A549 (cell line): ENCODE measurements around the gene NDUFS8. TPM values are rescaled to one million over a fixed set of nuclear protein-coding genes. Genes with fewer than 3 reads are reported as not detected.
A peak's percentile ranks its signal among the peaks of the same experiment; 100 is the strongest.

ENCODE experiments used
- ATAC-seq, 2 experiments: fragments of 200-7000 bp in 1 of 2; fragments of >200 bp in 1 of 2; cut with Nextera tagmentation in 1 of 2; cut with Tn5 transposase in 1 of 2; 3 replicates each; pipeline versions ENCODE4 v1.8.0 to v1.9.1; 2018 to 2020; ENCODE audit warnings: mild to moderate bottlenecking in 1 of 2, moderate library complexity in 1 of 2
- CTCF ChIA-PET: fragments of 300-600 bp; sonication (Branson Sonifier 250); formaldehyde crosslinking; extraction: SDS; loops from one replicate; lab custom pipeline; 2021; ENCODE audit warnings: antibody characterized with exemption, inconsistent platforms; lab: Yijun Ruan, JAX
- POLR2A ChIA-PET: fragments of 350-600 bp; formaldehyde crosslinking; extraction: SDS; loops from one replicate; lab custom pipeline; 2021; ENCODE audit warnings: antibody characterized with exemption, inconsistent platforms; lab: Yijun Ruan, JAX
- DNase-seq, 2 experiments: peaks; one replicate each; pipeline versions ENCODE4 v3.0.0 to v3.0.0-alpha.2; 2011 to 2016; ENCODE audit warnings: low read depth in 1 of 2, low spot score in 1 of 2
- FAIRE-seq: peaks from 2 replicates; lab custom pipeline; 2011; peaks lifted over from hg19 to GRCh38; lab: Jason Lieb, UNC
- H3K27ac ChIP-seq, 2 experiments: fragments of >200 bp; sonication (Bioruptor Twin); formaldehyde crosslinking; 3 replicates each; pipeline ENCODE4 v1.5.1; 2016 to 2017
- H3K4me1 ChIP-seq: fragments of >200 bp; sonication (Bioruptor Twin); formaldehyde crosslinking; 3 replicates; pipeline ENCODE4 v1.6.1; 2016
- H3K4me2 ChIP-seq: fragments of >200 bp; sonication (Bioruptor Twin); formaldehyde crosslinking; 3 replicates; pipeline ENCODE4 v1.6.1; 2016
- H3K4me3 ChIP-seq: fragments of >200 bp; sonication (Bioruptor Twin); formaldehyde crosslinking; 3 replicates; pipeline ENCODE4 v1.5.1; 2016
- H3K9me3 ChIP-seq: fragments of >200 bp; sonication (Bioruptor Twin); formaldehyde crosslinking; 3 replicates; pipeline ENCODE4 v1.6.1; 2016
- CBX2 ChIP-seq: fragments of 200-600 bp; sonication (generic); IDR thresholded peaks from 2 replicates; pipeline ENCODE4 v1.6.1; 2016; ENCODE audit warnings: low read depth, mild to moderate bottlenecking, borderline replicate concordance
- EHF ChIP-seq: fragments of 250-450 bp; sonication (Bioruptor Pico); IDR thresholded peaks from 2 replicates; pipeline ENCODE4 v1.5.0; 2020; ENCODE audit warnings: mild to moderate bottlenecking
- FOSB ChIP-seq: fragments of 250-450 bp; sonication (Bioruptor Pico); IDR thresholded peaks from 2 replicates; pipeline ENCODE4 v1.5.0; 2020; ENCODE audit warnings: mild to moderate bottlenecking, moderate library complexity
- FOSL2 ChIP-seq, 2 experiments: fragments of 450-650 bp in 1 of 2; fragments of >200 bp in 1 of 2; sonication (Bioruptor Twin) in 1 of 2; formaldehyde crosslinking; IDR thresholded peaks; 2 replicates each; pipeline versions ENCODE4 v1.5.0 to v1.6.1; 2016 to 2020; ENCODE audit warnings: mild to moderate bottlenecking in 1 of 2, moderate library complexity in 1 of 2
- HEYL ChIP-seq: fragments of 250-450 bp; sonication (Bioruptor Pico); IDR thresholded peaks from 2 replicates; pipeline ENCODE4 v1.8.0; 2021; ENCODE audit warnings: mild to moderate bottlenecking, moderate library complexity
- JUN ChIP-seq, 2 experiments: fragments of >200 bp; sonication (Bioruptor Twin); formaldehyde crosslinking; IDR thresholded peaks; 2 replicates in 1 of 2; 3 replicates in 1 of 2; pipeline ENCODE4 v1.6.1; 2016 to 2017
- KDM1A ChIP-seq: fragments of 200-600 bp; sonication (generic); IDR thresholded peaks from 2 replicates; pipeline ENCODE4 v1.6.1; 2016; ENCODE audit warnings: low read depth, mild to moderate bottlenecking
- MAFK ChIP-seq: fragments of 450-650 bp; IDR thresholded peaks from 2 replicates; pipeline ENCODE4 v1.6.1; 2014; ENCODE audit not compliant: partially characterized antibody
- NPAS2 ChIP-seq: fragments of 250-450 bp; sonication (Bioruptor Pico); IDR thresholded peaks from 2 replicates; pipeline ENCODE4 v1.8.0; 2022; ENCODE audit warnings: mild to moderate bottlenecking, moderate library complexity, borderline replicate concordance
- RNF2 ChIP-seq: fragments of 200-600 bp; sonication (generic); IDR thresholded peaks from 2 replicates; pipeline ENCODE4 v1.6.1; 2016; ENCODE audit warnings: low read depth, mild to moderate bottlenecking, antibody characterized with exemption, moderate library complexity, borderline replicate concordance
- SMC3 ChIP-seq: fragments of >200 bp; sonication (Bioruptor Twin); formaldehyde crosslinking; IDR thresholded peaks from 3 replicates; pipeline ENCODE4 v1.6.1; 2018; ENCODE audit warnings: inconsistent platforms
- TP53 ChIP-seq: fragments of 250-450 bp; sonication (Bioruptor Pico); IDR thresholded peaks from 2 replicates; pipeline ENCODE4 v1.5.0; 2021; ENCODE audit warnings: mild to moderate bottlenecking, moderate library complexity
- WGBS: methylation state at CpG from one replicate; pipeline ENCODE4 v1.1.6; 2017; ENCODE audit errors: missing lambda C conversion rate; 5-methylcytosine and 5-hydroxymethylcytosine counted together
- polyA plus RNA-seq, 4 experiments: library from polyadenylated mRNA; depleted of rRNA in 3 of 4; stranded (reverse); fragments of >200 nt; fragmentation: RNase III in 1 of 4; extraction: RNeasy Plus Mini Kit Qiagen cat#74134 plus additional on column Dnase treatment in 1 of 4; gene quantifications; 2 replicates in 3 of 4; 3 replicates in 1 of 4; pipeline ENCODE4 v1.2.3, GENCODE V29; 2011 to 2017
- TF ChIP-seq, protein P1 (sequence below): fragments of 250-450 bp; sonication (Bioruptor Pico); IDR thresholded peaks from 2 replicates; pipeline ENCODE4 v1.5.0; 2020; ENCODE audit warnings: low read depth, mild to moderate bottlenecking, moderate library complexity
- TF ChIP-seq, protein P2 (sequence below): IDR thresholded peaks from 2 replicates; pipeline ENCODE4 v1.6.1; 2012; ENCODE audit warnings: low read depth, borderline replicate concordance
- TF ChIP-seq, protein P3 (sequence below): IDR thresholded peaks from 2 replicates; pipeline ENCODE4 v1.6.1; 2012
- TF ChIP-seq, protein P4 (sequence below): fragments of 250-450 bp; sonication (Bioruptor Pico); IDR thresholded peaks from 2 replicates; pipeline ENCODE4 v1.5.0; 2021; ENCODE audit warnings: mild to moderate bottlenecking, moderate library complexity, borderline replicate concordance
- TF ChIP-seq, protein P5 (sequence below): fragments of >200 bp; sonication (Bioruptor Twin); formaldehyde crosslinking; IDR thresholded peaks from 3 replicates; pipeline ENCODE4 v1.6.1; 2016
- TF ChIP-seq, protein P6 (sequence below): fragments of >200 bp; sonication (Bioruptor Twin); formaldehyde crosslinking; IDR thresholded peaks from 2 replicates; pipeline ENCODE4 v1.6.1; 2016
- TF ChIP-seq, protein P7 (sequence below): fragments of 150-350 bp; IDR thresholded peaks from 2 replicates; pipeline ENCODE4 v1.6.1; 2014; ENCODE audit warnings: low read depth, mild to moderate bottlenecking, low read length

Gene NDUFS8
- polyA plus RNA-seq, 2 of the 4 experiments (the other 2 are of a cell fraction): 71.0 to 298 TPM

DNA sequence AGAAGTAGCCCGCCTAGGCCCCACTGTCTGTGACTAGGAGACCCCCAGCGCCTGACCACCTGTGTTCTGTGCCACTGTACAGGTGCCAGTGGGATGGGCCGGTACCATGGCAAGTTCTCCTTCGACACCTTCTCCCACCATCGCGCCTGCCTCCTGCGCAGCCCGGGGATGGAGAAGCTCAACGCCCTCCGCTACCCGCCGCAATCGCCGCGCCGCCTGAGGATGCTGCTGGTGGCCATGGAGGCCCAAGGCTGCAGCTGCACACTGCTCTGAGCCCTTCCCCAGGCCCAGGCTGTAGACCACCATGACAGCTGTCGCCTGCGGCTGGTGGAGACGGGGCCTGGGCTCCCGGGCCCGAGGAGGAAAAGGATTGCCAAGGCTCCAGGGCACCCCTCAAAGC is 2.8 kb upstream of the NDUFS8 start:
- TF ChIP-seq, protein P1, sequence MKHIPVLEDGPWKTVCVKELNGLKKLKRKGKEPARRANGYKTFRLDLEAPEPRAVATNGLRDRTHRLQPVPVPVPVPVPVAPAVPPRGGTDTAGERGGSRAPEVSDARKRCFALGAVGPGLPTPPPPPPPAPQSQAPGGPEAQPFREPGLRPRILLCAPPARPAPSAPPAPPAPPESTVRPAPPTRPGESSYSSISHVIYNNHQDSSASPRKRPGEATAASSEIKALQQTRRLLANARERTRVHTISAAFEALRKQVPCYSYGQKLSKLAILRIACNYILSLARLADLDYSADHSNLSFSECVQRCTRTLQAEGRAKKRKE (CRISPR knock-in tag): 0 out of 2 replicates have a peak, but pooled peaks have one; percentile 21
- no peak for TF ChIP-seq HEYL (CRISPR knock-in tag)
- no peak for TF ChIP-seq FOSB (CRISPR knock-in tag)
- TF ChIP-seq, protein P2, sequence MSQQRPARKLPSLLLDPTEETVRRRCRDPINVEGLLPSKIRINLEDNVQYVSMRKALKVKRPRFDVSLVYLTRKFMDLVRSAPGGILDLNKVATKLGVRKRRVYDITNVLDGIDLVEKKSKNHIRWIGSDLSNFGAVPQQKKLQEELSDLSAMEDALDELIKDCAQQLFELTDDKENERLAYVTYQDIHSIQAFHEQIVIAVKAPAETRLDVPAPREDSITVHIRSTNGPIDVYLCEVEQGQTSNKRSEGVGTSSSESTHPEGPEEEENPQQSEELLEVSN: peak; percentile 17; the same call in 1 of the 2 replicates
- TF ChIP-seq TP53 (CRISPR knock-in tag): 0 out of 2 replicates have a peak, but pooled peaks have one; percentile 55
- TF ChIP-seq, all 56 proteins: peak for 3
- H3K4me3 ChIP-seq: no peak overlapping the region

DNA sequence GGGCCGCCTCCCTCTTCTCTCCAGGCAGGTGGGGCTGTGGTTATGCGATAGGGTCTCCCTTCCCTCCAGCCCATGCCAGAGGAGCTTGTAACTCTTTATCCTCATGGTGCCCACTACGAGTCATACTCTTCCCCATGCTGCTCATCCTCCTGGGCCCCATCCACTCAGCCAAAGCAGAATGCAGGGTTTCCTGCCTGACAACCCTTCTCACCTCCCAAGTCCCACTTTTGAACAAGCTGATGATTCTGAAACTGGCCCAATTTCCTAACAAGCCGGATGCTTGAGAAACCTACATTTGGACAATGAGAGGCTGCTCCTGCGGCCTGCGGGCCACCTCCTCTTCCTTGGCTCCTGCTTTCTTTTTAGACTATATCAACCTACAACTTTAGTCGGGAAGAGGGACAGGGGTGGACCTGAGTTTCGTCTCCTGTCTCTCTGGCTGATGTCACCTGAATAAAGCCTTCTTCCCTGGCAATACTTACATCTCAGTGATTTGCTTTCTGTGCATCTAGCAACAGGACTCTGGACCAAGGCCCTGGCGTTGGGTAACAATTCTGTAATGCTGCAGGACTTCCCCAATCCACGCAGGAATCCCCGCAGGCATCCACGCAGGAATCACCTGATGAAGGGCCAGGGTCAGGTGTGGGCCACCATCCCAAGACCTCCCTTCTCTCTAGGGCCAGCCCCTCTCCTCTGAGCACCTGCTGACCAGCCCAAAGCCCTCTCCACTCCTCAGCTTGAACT is 1.5 kb upstream of the NDUFS8 start:
- WGBS: 80% methylated on average over 12 of the region's 12 CpGs
- ChIA-PET CTCF (interaction anchor here (0.6 to 12.3 kb wide), 8 partner anchors 9 to 177 kb away, joined by 3 to 204 read pairs (median 6); partner anchors contain the start of genes ALDH3B1 and UNC93B1), POLR2A (interaction anchor here (1.1 to 5.3 kb wide), 3 partner anchors 15 to 24 kb away, joined by 3 to 37 read pairs (median 20); partner anchors contain the start of gene ALDH3B1)
- Histone ChIP-seq H3K27ac (peak overlapping the region; percentile 88 to 98), H3K4me1 (peaks cover 73% of the 10 kb centered on the region)
- TF ChIP-seq JUN (IDR thresholded peaks at IDR 0.05) (no peak), FOSB (CRISPR knock-in tag) (no peak), MAFK (no peak), FOSL2 (IDR thresholded peaks at IDR 0.05) (no peak), FOSL2 (CRISPR knock-in tag; IDR thresholded peaks at IDR 0.05) (0 out of 2 replicates have a peak, but pooled peaks have one; percentile 2), NPAS2 (CRISPR knock-in tag) (no peak), CBX2 (no peak), SMC3 (no peak), RNF2 (no peak), KDM1A (no peak), EHF (CRISPR knock-in tag) (no peak)
- TF ChIP-seq, protein P3, sequence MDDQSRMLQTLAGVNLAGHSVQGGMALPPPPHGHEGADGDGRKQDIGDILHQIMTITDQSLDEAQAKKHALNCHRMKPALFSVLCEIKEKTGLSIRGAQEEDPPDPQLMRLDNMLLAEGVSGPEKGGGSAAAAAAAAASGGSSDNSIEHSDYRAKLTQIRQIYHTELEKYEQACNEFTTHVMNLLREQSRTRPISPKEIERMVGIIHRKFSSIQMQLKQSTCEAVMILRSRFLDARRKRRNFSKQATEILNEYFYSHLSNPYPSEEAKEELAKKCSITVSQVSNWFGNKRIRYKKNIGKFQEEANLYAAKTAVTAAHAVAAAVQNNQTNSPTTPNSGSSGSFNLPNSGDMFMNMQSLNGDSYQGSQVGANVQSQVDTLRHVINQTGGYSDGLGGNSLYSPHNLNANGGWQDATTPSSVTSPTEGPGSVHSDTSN: no peak
- TF ChIP-seq, protein P4, sequence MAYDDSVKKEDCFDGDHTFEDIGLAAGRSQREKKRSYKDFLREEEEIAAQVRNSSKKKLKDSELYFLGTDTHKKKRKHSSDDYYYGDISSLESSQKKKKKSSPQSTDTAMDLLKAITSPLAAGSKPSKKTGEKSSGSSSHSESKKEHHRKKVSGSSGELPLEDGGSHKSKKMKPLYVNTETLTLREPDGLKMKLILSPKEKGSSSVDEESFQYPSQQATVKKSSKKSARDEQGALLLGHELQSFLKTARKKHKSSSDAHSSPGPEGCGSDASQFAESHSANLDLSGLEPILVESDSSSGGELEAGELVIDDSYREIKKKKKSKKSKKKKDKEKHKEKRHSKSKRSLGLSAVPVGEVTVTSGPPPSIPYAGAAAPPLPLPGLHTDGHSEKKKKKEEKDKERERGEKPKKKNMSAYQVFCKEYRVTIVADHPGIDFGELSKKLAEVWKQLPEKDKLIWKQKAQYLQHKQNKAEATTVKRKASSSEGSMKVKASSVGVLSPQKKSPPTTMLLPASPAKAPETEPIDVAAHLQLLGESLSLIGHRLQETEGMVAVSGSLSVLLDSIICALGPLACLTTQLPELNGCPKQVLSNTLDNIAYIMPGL (CRISPR knock-in tag): no peak
- TF ChIP-seq, protein P5, sequence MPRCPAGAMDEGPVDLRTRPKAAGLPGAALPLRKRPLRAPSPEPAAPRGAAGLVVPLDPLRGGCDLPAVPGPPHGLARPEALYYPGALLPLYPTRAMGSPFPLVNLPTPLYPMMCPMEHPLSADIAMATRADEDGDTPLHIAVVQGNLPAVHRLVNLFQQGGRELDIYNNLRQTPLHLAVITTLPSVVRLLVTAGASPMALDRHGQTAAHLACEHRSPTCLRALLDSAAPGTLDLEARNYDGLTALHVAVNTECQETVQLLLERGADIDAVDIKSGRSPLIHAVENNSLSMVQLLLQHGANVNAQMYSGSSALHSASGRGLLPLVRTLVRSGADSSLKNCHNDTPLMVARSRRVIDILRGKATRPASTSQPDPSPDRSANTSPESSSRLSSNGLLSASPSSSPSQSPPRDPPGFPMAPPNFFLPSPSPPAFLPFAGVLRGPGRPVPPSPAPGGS: 0 out of 3 replicates have a peak, but pooled peaks have one; percentile 9
- TF ChIP-seq, protein P6, sequence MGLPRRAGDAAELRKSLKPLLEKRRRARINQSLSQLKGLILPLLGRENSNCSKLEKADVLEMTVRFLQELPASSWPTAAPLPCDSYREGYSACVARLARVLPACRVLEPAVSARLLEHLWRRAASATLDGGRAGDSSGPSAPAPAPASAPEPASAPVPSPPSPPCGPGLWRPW: no peak
- TF ChIP-seq, protein P7, sequence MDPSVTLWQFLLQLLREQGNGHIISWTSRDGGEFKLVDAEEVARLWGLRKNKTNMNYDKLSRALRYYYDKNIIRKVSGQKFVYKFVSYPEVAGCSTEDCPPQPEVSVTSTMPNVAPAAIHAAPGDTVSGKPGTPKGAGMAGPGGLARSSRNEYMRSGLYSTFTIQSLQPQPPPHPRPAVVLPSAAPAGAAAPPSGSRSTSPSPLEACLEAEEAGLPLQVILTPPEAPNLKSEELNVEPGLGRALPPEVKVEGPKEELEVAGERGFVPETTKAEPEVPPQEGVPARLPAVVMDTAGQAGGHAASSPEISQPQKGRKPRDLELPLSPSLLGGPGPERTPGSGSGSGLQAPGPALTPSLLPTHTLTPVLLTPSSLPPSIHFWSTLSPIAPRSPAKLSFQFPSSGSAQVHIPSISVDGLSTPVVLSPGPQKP: no peak
- TF ChIP-seq, all 56 proteins: peak for 2
- Histone ChIP-seq H3K9me3 (no peaks in the 10 kb centered on the region), H3K4me3 (peak overlapping the region; percentile 94), H3K4me2 (peak overlapping the region; percentile 82)
- ATAC-seq (no peak), FAIRE-seq (no peak), DNase-seq (peak in 1 of 2 experiments; percentile 40)

More for the DNA sequence above, 2.8 kb upstream of the NDUFS8 start:
- CTCF ChIA-PET: interaction anchor here (0.9 to 12.3 kb wide), 6 partner anchors 8 to 33 kb away, joined by 3 to 204 read pairs (median 11); partner anchors contain the start of genes ALDH3B1 and UNC93B1
- DNase-seq (no peak), ATAC-seq (no peak), FAIRE-seq (no peak)
- POLR2A ChIA-PET: interaction anchor here (1.0 to 5.3 kb wide), 3 partner anchors 11 to 17 kb away, joined by 3 to 37 read pairs (median 20); partner anchors contain the start of genes ALDH3B1 and TCIRG1
- Histone ChIP-seq H3K4me2 (peak overlapping the region; percentile 82), H3K27ac (peak overlapping the region; percentile 88 to 98), H3K4me1 (peaks cover 64% of the 10 kb centered on the region), H3K9me3 (no peaks in the 10 kb centered on the region)
- WGBS: 89% methylated on average over 10 of the region's 21 CpGs
